Mammary epithelial cell (primary cell): ENCODE data around the gene TAC4.

ENCODE experiments used
- EZH2 ChIP-seq: IDR thresholded peaks from 2 replicates; pipeline ENCODE4 v1.6.1; 2012; ENCODE audit warnings: low read length, inconsistent platforms, borderline replicate concordance
- TF ChIP-seq, protein P1 (sequence below), 2 donors: IDR thresholded peaks in 1 of 2; conservative IDR thresholded peaks in 1 of 2; 2 replicates each; pipeline ENCODE4 v1.5.1; 2011 to 2012; ENCODE audit warnings: inconsistent platforms in 2 of 2, low read length in 2 of 2, mild to moderate bottlenecking in 2 of 2, control low read depth in 1 of 2, low read depth in 1 of 2; ENCODE audit not compliant: insufficient read depth in 1 of 2; ENCODE audit errors: extremely low read depth in 1 of 2

DNA sequence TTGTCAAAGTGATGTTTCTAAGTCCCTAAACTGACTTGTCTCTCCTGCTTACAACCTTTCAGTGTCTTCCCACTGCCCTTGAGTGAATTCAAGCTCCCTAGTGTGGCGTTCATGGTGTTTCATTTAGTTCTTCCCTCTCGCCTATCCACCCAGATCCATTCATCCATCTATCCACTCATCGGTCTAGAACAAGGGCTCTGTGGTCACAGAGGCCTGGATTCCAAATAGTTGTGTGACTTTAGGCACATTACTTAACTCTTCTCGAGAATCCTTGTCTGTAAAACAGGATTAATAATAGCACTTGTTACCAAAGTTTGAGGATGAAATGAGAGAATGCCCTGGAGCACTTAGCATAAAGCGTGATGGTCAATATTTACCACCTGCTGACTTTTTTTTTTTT is 870 bp upstream of the TAC4 start:
- TF ChIP-seq, protein P1, sequence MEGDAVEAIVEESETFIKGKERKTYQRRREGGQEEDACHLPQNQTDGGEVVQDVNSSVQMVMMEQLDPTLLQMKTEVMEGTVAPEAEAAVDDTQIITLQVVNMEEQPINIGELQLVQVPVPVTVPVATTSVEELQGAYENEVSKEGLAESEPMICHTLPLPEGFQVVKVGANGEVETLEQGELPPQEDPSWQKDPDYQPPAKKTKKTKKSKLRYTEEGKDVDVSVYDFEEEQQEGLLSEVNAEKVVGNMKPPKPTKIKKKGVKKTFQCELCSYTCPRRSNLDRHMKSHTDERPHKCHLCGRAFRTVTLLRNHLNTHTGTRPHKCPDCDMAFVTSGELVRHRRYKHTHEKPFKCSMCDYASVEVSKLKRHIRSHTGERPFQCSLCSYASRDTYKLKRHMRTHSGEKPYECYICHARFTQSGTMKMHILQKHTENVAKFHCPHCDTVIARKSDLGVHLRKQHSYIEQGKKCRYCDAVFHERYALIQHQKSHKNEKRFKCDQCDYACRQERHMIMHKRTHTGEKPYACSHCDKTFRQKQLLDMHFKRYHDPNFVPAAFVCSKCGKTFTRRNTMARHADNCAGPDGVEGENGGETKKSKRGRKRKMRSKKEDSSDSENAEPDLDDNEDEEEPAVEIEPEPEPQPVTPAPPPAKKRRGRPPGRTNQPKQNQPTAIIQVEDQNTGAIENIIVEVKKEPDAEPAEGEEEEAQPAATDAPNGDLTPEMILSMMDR (conservative IDR thresholded peaks at IDR 0.05 in 1 of 2, IDR thresholded peaks at IDR 0.05 in 1 of 2; ENCODE audit: extremely low read depth in 1 of 2, insufficient read depth in 1 of 2, low read depth in 1 of 2, low read length in 2 of 2): no peak
- TF ChIP-seq EZH2: no peak
